ENCODE results near the gene KIF1B.

Gene KIF1B, protein sequence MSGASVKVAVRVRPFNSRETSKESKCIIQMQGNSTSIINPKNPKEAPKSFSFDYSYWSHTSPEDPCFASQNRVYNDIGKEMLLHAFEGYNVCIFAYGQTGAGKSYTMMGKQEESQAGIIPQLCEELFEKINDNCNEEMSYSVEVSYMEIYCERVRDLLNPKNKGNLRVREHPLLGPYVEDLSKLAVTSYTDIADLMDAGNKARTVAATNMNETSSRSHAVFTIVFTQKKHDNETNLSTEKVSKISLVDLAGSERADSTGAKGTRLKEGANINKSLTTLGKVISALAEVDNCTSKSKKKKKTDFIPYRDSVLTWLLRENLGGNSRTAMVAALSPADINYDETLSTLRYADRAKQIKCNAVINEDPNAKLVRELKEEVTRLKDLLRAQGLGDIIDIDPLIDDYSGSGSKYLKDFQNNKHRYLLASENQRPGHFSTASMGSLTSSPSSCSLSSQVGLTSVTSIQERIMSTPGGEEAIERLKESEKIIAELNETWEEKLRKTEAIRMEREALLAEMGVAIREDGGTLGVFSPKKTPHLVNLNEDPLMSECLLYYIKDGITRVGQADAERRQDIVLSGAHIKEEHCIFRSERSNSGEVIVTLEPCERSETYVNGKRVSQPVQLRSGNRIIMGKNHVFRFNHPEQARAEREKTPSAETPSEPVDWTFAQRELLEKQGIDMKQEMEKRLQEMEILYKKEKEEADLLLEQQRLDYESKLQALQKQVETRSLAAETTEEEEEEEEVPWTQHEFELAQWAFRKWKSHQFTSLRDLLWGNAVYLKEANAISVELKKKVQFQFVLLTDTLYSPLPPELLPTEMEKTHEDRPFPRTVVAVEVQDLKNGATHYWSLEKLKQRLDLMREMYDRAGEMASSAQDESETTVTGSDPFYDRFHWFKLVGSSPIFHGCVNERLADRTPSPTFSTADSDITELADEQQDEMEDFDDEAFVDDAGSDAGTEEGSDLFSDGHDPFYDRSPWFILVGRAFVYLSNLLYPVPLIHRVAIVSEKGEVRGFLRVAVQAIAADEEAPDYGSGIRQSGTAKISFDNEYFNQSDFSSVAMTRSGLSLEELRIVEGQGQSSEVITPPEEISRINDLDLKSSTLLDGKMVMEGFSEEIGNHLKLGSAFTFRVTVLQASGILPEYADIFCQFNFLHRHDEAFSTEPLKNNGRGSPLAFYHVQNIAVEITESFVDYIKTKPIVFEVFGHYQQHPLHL (N-terminal part only)

DNA sequence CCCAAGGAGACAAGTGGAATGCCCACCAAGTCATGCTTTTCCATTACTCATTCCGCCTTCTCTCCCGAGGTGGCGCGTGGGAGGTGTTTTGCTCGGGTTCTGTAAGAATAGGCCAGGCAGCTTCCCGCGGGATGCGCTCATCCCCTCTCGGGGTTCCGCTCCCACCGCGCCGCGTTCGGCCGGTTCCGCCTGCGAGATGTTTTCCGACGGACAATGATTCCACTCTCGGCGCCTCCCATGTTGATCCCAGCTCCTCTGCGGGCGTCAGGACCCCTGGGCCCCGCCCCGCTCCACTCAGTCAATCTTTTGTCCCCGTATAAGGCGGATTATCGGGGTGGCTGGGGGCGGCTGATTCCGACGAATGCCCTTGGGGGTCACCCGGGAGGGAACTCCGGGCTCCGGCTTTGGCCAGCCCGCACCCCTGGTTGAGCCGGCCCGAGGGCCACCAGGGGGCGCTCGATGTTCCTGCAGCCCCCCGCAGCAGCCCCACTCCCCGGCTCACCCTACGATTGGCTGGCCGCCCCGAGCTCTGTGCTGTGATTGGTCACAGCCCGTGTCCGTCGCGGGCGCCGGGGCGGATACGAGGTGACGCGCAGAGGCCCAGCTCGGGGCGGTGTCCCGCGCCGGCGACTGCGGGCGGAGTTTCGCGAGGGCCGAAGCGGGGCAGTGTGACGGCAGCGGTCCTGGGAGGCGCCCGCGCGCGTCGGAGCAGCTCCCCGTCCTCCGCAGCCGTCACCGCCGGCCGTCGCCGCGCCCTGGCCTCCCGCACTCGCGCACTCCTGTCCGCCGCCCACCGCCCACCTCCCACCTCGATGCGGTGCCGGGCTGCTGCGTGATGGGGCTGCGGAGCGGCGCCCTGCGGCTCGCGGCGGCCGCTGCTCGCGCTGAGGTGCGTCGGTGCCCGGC lies at the start of gene KIF1B:
KIF1B (plus strand) TSS at position 666 of the 906 bp plus-strand sequence. CDS start 21,759 bp downstream, outside the sequence.
- DNase-seq: peak; percentile 88 to 92

DNA sequence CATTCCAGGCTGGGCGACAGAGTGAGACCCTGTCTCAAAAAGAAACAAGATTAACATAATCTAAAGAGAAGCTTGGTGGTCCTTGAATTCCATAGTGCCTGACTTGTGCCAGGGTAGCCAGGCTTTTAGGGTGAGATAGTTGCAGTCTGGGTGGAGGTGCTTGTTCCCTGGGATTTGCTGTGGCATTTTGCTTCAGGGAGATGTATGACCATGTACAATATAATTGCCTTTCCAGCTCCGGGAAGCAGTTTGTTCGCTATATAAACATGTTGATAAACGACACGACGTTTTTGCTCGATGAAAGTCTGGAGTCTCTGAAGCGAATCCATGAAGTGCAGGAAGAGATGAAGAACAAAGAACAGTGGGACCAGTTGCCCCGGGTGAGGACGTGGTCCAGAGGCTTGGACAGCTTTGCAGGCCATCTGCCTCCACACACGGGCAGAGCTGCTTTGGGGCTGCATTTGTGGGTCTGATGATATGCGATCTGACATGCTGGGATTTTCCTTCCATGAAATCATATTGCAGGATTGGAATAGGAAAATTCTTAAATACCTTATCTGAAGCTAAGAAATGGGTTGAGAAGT lies 49.4 kb upstream of the KIF1B start:
- DNase-seq: no peak

DNA sequence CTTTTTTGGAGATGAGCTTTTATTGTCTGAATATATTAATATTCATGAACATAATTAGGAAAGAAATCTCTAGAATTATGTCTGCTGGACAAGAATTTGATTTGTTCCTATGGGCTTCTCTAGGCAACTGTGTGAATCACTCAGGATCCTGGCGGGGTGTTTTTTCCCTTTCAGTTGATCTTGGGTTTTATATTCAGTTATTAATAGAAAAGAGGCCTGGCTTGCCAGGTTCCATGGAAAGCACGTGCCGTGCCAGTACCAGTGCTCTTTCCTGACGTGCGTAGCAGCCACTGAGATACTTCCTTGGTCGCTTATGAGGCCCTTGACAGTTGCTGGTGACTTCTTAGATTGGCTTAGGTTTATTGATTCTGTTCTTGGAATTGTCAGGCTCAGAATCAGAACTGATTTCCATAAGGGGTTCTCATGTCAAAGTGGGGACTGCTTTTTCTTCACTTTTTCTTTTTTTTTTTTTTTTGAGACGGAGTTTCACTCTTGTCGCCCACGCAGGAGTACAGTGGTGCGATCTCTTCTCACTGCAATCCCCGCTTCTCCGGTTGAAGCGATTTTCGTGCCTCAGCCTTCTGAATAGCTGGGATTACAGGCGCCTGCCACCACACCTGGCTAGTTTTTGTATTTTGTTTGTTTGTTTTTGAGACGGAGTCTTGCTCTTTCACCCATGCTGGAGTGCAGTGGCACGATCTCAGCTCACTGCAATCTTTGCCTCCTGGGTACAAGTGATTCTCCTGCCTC lies 48.7 kb upstream of the KIF1B start:
- DNase-seq: no peak

GRCh38 chr1:10168912-10169514 lies 41.4 kb upstream of the KIF1B start:
- no peak for DNase-seq

DNA sequence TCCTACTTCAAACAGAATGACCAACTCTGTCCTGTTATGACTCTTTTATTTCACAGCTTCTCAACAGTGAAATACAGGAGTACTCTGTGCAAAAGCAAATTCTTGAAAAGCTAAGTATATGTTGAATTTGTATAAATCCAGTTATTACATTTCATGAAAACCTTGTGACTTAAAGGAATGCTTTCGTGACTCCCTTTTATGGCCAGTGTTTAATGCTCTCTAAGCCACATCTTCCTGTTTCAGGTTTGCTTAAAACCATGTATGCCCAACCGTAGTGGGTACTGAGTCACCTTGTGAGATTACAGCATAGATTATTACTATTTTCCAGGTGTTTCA lies 40.2 kb upstream of the KIF1B start:
- no peak for DNase-seq

- no peak for DNase-seq
Measured at GRCh38 chr1:10171105-10171767, 39.1 kb upstream of the KIF1B start.

- no peak for DNase-seq
Measured at GRCh38 chr1:10171995-10172669, 38.2 kb upstream of the KIF1B start.

- no peak for DNase-seq
Measured at GRCh38 chr1:10173582-10173981, 36.8 kb upstream of the KIF1B start.

DNA sequence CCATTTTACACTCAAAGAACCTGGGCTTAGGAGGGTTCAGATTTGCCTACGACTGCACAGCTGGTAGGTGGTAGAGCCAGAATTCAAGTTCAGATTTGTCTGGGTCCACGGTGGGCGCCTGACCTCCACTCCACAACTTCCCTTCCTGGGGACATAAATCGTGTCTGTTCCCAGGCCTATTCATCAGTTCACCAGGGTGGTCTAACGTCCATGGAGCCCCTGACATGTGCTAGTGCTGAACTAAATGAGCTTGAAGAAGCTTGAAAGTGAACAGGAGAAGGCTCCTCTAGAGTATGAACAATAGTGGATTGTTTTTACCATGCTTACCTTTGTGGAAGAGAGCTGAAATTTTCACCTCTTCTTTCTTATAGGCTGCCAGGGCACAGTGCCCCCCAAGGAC lies 32.5 kb upstream of the KIF1B start:
- no peak for DNase-seq

- DNase-seq: no peak
Measured at GRCh38 chr1:10178597-10179405, 31.6 kb upstream of the KIF1B start.

DNA sequence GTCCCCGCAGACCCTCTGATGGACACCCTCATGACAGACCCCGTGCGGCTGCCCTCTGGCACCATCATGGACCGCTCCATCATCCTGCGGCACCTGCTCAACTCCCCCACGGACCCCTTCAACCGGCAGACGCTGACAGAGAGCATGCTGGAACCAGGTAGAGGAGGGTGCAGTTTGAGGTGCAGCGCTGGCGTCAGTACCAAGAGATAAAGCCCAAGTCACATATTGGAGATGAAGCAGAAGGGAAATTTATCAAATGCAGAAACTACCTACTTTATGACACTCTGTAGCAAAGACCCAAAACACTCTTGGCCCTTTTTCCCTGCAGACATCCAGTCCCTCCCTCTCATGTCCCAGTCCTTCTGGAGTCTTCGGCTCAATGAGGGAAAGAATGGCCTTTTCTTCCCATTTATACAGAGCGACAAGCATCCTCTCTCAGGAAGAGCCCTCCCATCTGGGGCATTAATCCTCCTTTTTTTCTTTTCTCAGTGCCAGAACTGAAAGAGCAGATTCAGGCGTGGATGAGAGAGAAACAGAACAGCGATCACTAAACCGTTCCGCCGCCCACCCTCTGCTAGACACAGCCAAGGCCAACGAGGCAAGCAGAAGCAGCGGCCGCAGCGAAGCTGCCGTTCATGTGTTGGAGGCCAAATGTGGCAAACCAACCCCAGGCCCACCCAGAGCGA lies 30.8 kb upstream of the KIF1B start:
- DNase-seq: no peak

DNA sequence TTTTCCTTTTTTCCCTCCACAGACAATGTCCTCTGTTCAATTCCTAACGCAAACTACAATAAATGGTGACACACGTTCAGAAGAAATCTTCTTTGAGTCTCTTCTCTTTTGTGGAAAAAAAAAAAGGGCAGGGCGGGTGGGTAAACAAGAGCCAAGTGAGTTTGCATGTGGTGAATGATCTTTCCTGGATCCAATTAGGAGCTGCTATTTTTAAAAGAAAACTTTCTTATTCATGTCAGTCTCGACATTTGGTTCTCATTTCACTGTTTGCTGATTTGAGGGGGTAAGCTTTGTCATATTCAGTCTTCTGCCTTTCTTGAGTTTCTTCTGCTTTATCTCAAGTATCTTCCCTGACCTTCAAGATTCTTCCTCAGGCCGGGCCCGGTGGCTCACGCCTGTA lies 29.2 kb upstream of the KIF1B start:
- DNase-seq: no peak

DNA sequence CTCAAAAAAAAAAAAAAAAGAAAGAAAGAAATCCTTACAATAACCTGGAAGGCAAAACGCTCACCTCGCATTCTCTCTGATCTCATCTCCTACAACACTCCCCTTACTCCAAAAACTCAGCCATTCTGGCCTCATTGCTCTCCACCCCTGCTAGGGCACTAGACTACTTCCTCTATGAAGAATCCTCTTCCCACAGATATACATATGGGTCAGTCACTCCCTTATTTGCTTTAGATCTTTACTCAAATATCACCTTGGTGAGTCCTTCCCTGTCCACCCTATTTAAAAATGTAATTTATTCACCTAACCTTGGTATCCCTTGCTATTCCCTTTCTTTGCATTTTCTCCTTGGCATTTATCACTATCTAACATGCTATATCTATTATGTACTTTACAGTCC lies 24.6 kb upstream of the KIF1B start:
- DNase-seq: no peak

DNA sequence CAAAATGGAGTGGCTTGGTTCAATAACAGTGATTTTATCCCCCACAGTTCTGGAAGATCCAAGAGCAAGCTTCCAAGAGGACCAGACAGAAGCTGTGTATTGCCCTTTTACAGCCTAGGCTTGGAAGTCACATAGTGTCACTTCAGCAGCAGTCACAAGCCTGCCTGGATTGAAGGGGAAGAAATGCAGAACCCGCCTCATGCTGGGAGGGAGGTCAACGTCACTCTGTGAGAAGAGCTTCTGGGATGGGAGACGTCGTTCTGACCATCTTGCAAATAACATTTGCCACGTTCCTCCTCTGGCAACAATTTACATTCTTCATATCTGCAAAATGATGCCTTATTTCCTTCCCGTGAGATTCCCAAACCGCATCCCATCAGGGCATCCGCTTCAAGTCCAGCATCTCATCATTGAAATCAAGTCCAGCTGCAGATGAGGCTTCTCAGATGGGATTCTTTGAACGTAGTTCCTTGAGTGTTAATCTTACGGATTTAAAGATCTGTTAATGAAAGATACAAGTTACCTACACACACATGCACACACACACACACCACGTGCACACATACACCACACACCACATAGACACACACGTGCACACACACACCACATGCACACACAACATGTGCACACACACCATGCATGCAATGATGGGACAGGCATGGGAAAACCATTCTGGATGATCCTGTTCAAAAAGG lies 23.9 kb upstream of the KIF1B start:
- DNase-seq: no peak

- no peak for DNase-seq
Measured at GRCh38 chr1:10187026-10187334, 23.4 kb upstream of the KIF1B start.

- no peak for DNase-seq
Measured at GRCh38 chr1:10188133-10188650, 22.2 kb upstream of the KIF1B start.

- no peak for DNase-seq
Measured at GRCh38 chr1:10189659-10190058, 20.7 kb upstream of the KIF1B start.

Data from AML-193 (cell line).